HepG2 (cell line): ENCODE data around the gene DNAJC4. TPM values are rescaled to one million over a fixed set of nuclear protein-coding genes. Genes with fewer than 3 reads are reported as not detected.

ENCODE experiments used
- CEBPG ChIP-seq: IDR thresholded peaks from 2 replicates; pipeline ENCODE4 v1.6.1; 2016
- CENPT ChIP-seq: sonication (generic); formaldehyde crosslinking; IDR thresholded peaks from 2 replicates; pipeline ENCODE4 v1.8.0; 2022; ENCODE audit warnings: low read depth, mild to moderate bottlenecking, moderate library complexity, missing genetic modification reagents
- FOXA1 ChIP-seq, 2 experiments: fragments of 450-650 bp in 1 of 2; sonication (generic) in 1 of 2; formaldehyde crosslinking in 1 of 2; IDR thresholded peaks; 2 replicates each; pipeline versions ENCODE4 v1.4.0 to v1.6.1; 2016 to 2020; ENCODE audit warnings: missing genetic modification reagents in 1 of 2
- HOXA3 ChIP-seq: sonication (generic); formaldehyde crosslinking; IDR thresholded peaks from 2 replicates; pipeline ENCODE4 v1.5.0; 2020; ENCODE audit warnings: missing genetic modification reagents
- JARID2 ChIP-seq: sonication (generic); formaldehyde crosslinking; IDR thresholded peaks from 2 replicates; pipeline ENCODE4 v1.8.1; 2023; ENCODE audit warnings: missing genetic modification reagents, inconsistent platforms; ENCODE audit not compliant: insufficient replicate concordance
- KAT8 ChIP-seq: IDR thresholded peaks from 2 replicates; pipeline ENCODE4 v1.6.1; 2016; ENCODE audit warnings: missing genetic modification reagents, missing compliant biosample characterization
- MXD1 ChIP-seq: sonication (generic); formaldehyde crosslinking; IDR thresholded peaks from 2 replicates; pipeline ENCODE4 v1.4.0; 2020; ENCODE audit warnings: mild to moderate bottlenecking, missing genetic modification reagents
- ZBTB34 ChIP-seq: sonication (generic); formaldehyde crosslinking; IDR thresholded peaks from 2 replicates; pipeline ENCODE4 v1.8.0; 2022; ENCODE audit warnings: mild to moderate bottlenecking, missing genetic modification reagents
- ZBTB7A ChIP-seq: sonication (generic); formaldehyde crosslinking; IDR thresholded peaks from 2 replicates; pipeline ENCODE4 v1.8.0; 2022; ENCODE audit warnings: mild to moderate bottlenecking, missing genetic modification reagents
- ZFP62 ChIP-seq: sonication (generic); formaldehyde crosslinking; IDR thresholded peaks from 2 replicates; pipeline ENCODE4 v1.4.0; 2020; ENCODE audit warnings: missing genetic modification reagents
- ZNF253 ChIP-seq: sonication (generic); formaldehyde crosslinking; IDR thresholded peaks from 2 replicates; pipeline ENCODE4 v1.8.0; 2022; ENCODE audit warnings: mild to moderate bottlenecking, missing genetic modification reagents, borderline replicate concordance
- ZNF609 ChIP-seq: sonication (generic); formaldehyde crosslinking; IDR thresholded peaks from 2 replicates; pipeline ENCODE4 v1.4.0; 2020; ENCODE audit warnings: mild to moderate bottlenecking, missing genetic modification reagents, borderline replicate concordance
- ZNF7 ChIP-seq: IDR thresholded peaks from 2 replicates; pipeline ENCODE4 v1.6.1; 2016; ENCODE audit warnings: missing biosample characterization, missing genetic modification reagents
- ZNF720 ChIP-seq: sonication (generic); formaldehyde crosslinking; IDR thresholded peaks from 2 replicates; pipeline ENCODE4 v1.4.0; 2020; ENCODE audit warnings: missing genetic modification reagents
- ZNF776 ChIP-seq: sonication (generic); formaldehyde crosslinking; IDR thresholded peaks from 2 replicates; pipeline ENCODE4 v1.4.0; 2020; ENCODE audit warnings: mild to moderate bottlenecking, missing genetic modification reagents
- ZSCAN20 ChIP-seq: sonication (generic); formaldehyde crosslinking; IDR thresholded peaks from 2 replicates; pipeline ENCODE4 v1.4.0; 2020; ENCODE audit warnings: missing genetic modification reagents, mild to moderate bottlenecking, borderline replicate concordance
- polyA plus RNA-seq, 8 experiments: library from polyadenylated mRNA; depleted of rRNA in 3 of 8; stranded (reverse) in 7 of 8; unstranded in 1 of 8; fragments of >200 nt; fragmentation: Illumina TruSeq in 4 of 8; extraction: Trizol in 4 of 8; gene quantifications; 2 replicates each; pipeline versions ENCODE4 v1.2.1 to v1.2.3, GENCODE V29; 2011 to 2016; ENCODE audit warnings: low read depth in 4 of 8, missing spikeins in 1 of 8, mixed read lengths in 1 of 8; ENCODE audit not compliant: insufficient read depth in 1 of 8
- total RNA-seq, 5 experiments: library from RNA; depleted of rRNA; stranded (reverse); fragments of >200 nt; fragmentation: Illumina TruSeq; extraction: Trizol; gene quantifications; 2 replicates each; pipeline ENCODE4 v1.2.3, GENCODE V29; 2016; ENCODE audit warnings: low read depth in 1 of 5
- TF ChIP-seq, protein P1 (sequence below): sonication (generic); formaldehyde crosslinking; IDR thresholded peaks from 2 replicates; pipeline ENCODE4 v1.8.1; 2023; ENCODE audit warnings: missing genetic modification reagents, inconsistent platforms, borderline replicate concordance
- TF ChIP-seq, protein P2 (sequence below): fragments of 450-650 bp; IDR thresholded peaks from 2 replicates; pipeline ENCODE4 v1.6.1; 2017
- TF ChIP-seq, protein P3 (sequence below): IDR thresholded peaks from 2 replicates; pipeline ENCODE4 v1.6.1; 2016; ENCODE audit warnings: low read depth, control low read depth

DNAJC4 gene
- total and polyA plus RNA-seq, 2 of the 13 experiments (the other 11 are each of a cell fraction or from before 2014, with no cell fraction given), result 10.3 to 60.8 TPM

- 0 out of 2 replicates have a peak, but pooled peaks have one; percentile 22 for TF ChIP-seq ZNF776 (CRISPR knock-in tag)
- no peak for TF ChIP-seq ZNF720 (CRISPR knock-in tag)
- TF ChIP-seq ZNF253 (CRISPR knock-in tag), result 0 out of 2 replicates have a peak, but pooled peaks have one; percentile 30
- TF ChIP-seq JARID2 (CRISPR knock-in tag), result no peak
- TF ChIP-seq CEBPG (CRISPR knock-in tag), result no peak
- TF ChIP-seq ZFP62, result no peak
- TF ChIP-seq ZSCAN20 (CRISPR knock-in tag), result no peak
- no peak; the same call in 1 of the 2 replicates for TF ChIP-seq MXD1
- TF ChIP-seq, protein P1, sequence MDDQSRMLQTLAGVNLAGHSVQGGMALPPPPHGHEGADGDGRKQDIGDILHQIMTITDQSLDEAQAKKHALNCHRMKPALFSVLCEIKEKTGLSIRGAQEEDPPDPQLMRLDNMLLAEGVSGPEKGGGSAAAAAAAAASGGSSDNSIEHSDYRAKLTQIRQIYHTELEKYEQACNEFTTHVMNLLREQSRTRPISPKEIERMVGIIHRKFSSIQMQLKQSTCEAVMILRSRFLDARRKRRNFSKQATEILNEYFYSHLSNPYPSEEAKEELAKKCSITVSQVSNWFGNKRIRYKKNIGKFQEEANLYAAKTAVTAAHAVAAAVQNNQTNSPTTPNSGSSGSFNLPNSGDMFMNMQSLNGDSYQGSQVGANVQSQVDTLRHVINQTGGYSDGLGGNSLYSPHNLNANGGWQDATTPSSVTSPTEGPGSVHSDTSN, result no peak
- TF ChIP-seq KAT8 (CRISPR knock-in tag), result no peak
- TF ChIP-seq FOXA1 (IDR thresholded peaks at IDR 0.05), result no peak
- TF ChIP-seq FOXA1 (CRISPR knock-in tag; IDR thresholded peaks at IDR 0.05), result no peak
- TF ChIP-seq ZBTB7A (CRISPR knock-in tag), result no peak
- TF ChIP-seq, protein P2, sequence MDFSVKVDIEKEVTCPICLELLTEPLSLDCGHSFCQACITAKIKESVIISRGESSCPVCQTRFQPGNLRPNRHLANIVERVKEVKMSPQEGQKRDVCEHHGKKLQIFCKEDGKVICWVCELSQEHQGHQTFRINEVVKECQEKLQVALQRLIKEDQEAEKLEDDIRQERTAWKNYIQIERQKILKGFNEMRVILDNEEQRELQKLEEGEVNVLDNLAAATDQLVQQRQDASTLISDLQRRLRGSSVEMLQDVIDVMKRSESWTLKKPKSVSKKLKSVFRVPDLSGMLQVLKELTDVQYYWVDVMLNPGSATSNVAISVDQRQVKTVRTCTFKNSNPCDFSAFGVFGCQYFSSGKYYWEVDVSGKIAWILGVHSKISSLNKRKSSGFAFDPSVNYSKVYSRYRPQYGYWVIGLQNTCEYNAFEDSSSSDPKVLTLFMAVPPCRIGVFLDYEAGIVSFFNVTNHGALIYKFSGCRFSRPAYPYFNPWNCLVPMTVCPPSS, result no peak
- TF ChIP-seq HOXA3 (CRISPR knock-in tag), result no peak
- no peak for TF ChIP-seq ZNF7 (CRISPR knock-in tag)
- no peak for TF ChIP-seq CENPT (CRISPR knock-in tag)
- peak; percentile 5; the same call in 1 of the 2 replicates for TF ChIP-seq ZNF609 (CRISPR knock-in tag)
- TF ChIP-seq ZBTB34 (CRISPR knock-in tag), result no peak
- TF ChIP-seq, protein P3, sequence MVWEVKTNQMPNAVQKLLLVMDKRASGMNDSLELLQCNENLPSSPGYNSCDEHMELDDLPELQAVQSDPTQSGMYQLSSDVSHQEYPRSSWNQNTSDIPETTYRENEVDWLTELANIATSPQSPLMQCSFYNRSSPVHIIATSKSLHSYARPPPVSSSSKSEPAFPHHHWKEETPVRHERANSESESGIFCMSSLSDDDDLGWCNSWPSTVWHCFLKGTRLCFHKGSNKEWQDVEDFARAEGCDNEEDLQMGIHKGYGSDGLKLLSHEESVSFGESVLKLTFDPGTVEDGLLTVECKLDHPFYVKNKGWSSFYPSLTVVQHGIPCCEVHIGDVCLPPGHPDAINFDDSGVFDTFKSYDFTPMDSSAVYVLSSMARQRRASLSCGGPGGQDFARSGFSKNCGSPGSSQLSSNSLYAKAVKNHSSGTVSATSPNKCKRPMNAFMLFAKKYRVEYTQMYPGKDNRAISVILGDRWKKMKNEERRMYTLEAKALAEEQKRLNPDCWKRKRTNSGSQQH (CRISPR knock-in tag), result no peak
Measured at GRCh38 chr11:64241241-64241490, 10.8 kb downstream of the DNAJC4 start (continued).
